ENCODE data around the gene FAF1. TPM values are rescaled to one million over a fixed set of nuclear protein-coding genes. Genes with fewer than 3 reads are reported as not detected.
A peak's percentile ranks its signal among the peaks of the same experiment; 100 is the strongest.
"Not testable (repeated sequence)": the region's sequence is repeated elsewhere in the genome, so short reads cannot be mapped to it uniquely, and the experiment has no call there.

FAF1 gene
- total and polyA plus RNA-seq, 2 experiments from 2014 or later, result 7.2 to 49.1 TPM

- in situ Hi-C loops (cut with MboI), result no loop called here
- Histone ChIP-seq H3K4me2 (ENCODE audit: unreplicated experiment) (no peak overlapping the region), H3K36me3 (ENCODE audit: low read depth) (no peaks in the 10 kb centered on the region), H3K9ac (no peak overlapping the region), H3K4me3 (no peak overlapping the region), H3K4me1 (ENCODE audit: insufficient read depth) (no peaks in the 10 kb centered on the region), H3K27me3 (replicated peaks; ENCODE audit: insufficient read depth) (no peaks in the 10 kb centered on the region), H3K79me2 (ENCODE audit: insufficient read depth) (peaks cover 67% of the 10 kb centered on the region), H3K27ac (no peak overlapping the region), H3F3A (ENCODE audit: insufficient read depth) (peaks cover 3% of the 10 kb centered on the region; the same call in 1 of the 2 replicates), H3K9me2 (ENCODE audit: insufficient read depth) (no peaks in the 10 kb centered on the region), H3K9me3 (ENCODE audit: low read depth) (no peaks in the 10 kb centered on the region), H2AFZ (no peak overlapping the region), H4K20me1 (ENCODE audit: insufficient read depth) (no peaks in the 10 kb centered on the region)
- peak; percentile 38 for DNase-seq
- TF ChIP-seq EZH2phosphoT487 (IDR thresholded peaks at IDR 0.05; ENCODE audit: insufficient read depth, low read depth), result no peak
- TF ChIP-seq EZH2 (IDR thresholded peaks at IDR 0.05; ENCODE audit: insufficient read depth, poor library complexity, severe bottlenecking), result no peak
- WGBS, 2 experiments (ENCODE audit: low coverage in 1 of 2, low lambda C conversion rate in 2 of 2, missing lambda C conversion rate in 2 of 2), result 78 to 81% methylated on average over 5 of the region's 5 CpGs
Observed at GRCh38 chr1:50873458-50874187, 86.4 kb downstream of the FAF1 start.

GRCh38 chr1:50864845-50865244 lies 95.2 kb downstream of the FAF1 start:
- WGBS, 2 experiments (ENCODE audit: low coverage in 1 of 2, low lambda C conversion rate in 2 of 2, missing lambda C conversion rate in 2 of 2), result 89 to 97% methylated on average over 3 of the region's 3 CpGs
- not testable (repeated sequence) for H2AFZ ChIP-seq

GRCh38 chr1:50861772-50862171 lies 98.3 kb downstream of the FAF1 start:
- no peaks in the 10 kb centered on the region for H3K36me3 ChIP-seq (ENCODE audit: low read depth)
- no peaks in the 10 kb centered on the region for H3K4me1 ChIP-seq (ENCODE audit: insufficient read depth)
- 86 to 92% methylated on average over 1 of the region's 1 CpG for WGBS, 2 experiments (ENCODE audit: low coverage in 1 of 2, low lambda C conversion rate in 2 of 2, missing lambda C conversion rate in 2 of 2)
- no peaks in the 10 kb centered on the region for H3K9me2 ChIP-seq (ENCODE audit: insufficient read depth)
- no peak overlapping the region for H3K9ac ChIP-seq
- H3K79me2 ChIP-seq (ENCODE audit: insufficient read depth), result peaks cover 74% of the 10 kb centered on the region
- in situ Hi-C loops (cut with MboI), result no loop called here
- no peak overlapping the region for H3K4me2 ChIP-seq (ENCODE audit: unreplicated experiment)
- no peak for DNase-seq
- TF ChIP-seq EZH2phosphoT487 (IDR thresholded peaks at IDR 0.05; ENCODE audit: insufficient read depth, low read depth) (no peak), EZH2 (IDR thresholded peaks at IDR 0.05; ENCODE audit: insufficient read depth, poor library complexity, severe bottlenecking) (no peak)
- H3K27me3 ChIP-seq (replicated peaks; ENCODE audit: insufficient read depth), result no peaks in the 10 kb centered on the region
- no peak overlapping the region for H2AFZ ChIP-seq
- 0 out of 2 replicates have a peak, but pooled peaks cover 1% of the 10 kb centered on the region for H4K20me1 ChIP-seq (ENCODE audit: insufficient read depth)
- no peak overlapping the region for H3K27ac ChIP-seq
- no peaks in the 10 kb centered on the region for H3K9me3 ChIP-seq (ENCODE audit: low read depth)
- H3K4me3 ChIP-seq, result no peak overlapping the region
- H3F3A ChIP-seq (ENCODE audit: insufficient read depth), result no peaks in the 10 kb centered on the region

More at GRCh38 chr1:50864845-50865244, 95.2 kb downstream of the FAF1 start:
- H3K27me3 ChIP-seq (replicated peaks; ENCODE audit: insufficient read depth); H3K4me1 ChIP-seq (ENCODE audit: insufficient read depth); H4K20me1 ChIP-seq (ENCODE audit: insufficient read depth); in situ Hi-C loops (cut with MboI); H3K9ac ChIP-seq; H3K27ac ChIP-seq; H3K4me3 ChIP-seq; H3F3A ChIP-seq (ENCODE audit: insufficient read depth); H3K9me3 ChIP-seq (ENCODE audit: low read depth); DNase-seq; H3K9me2 ChIP-seq (ENCODE audit: insufficient read depth); H3K36me3 ChIP-seq (ENCODE audit: low read depth); H3K4me2 ChIP-seq (ENCODE audit: unreplicated experiment): not testable (repeated sequence)
- peaks cover 73% of the 10 kb centered on the region for H3K79me2 ChIP-seq (ENCODE audit: insufficient read depth)

GRCh38 chr1:50860702-50861101 lies 99.4 kb downstream of the FAF1 start:
- Histone ChIP-seq H3K4me3 (no peak overlapping the region), H3K4me2 (ENCODE audit: unreplicated experiment) (no peak overlapping the region), H3K36me3 (ENCODE audit: low read depth) (no peaks in the 10 kb centered on the region), H2AFZ (no peak overlapping the region), H3K27me3 (replicated peaks; ENCODE audit: insufficient read depth) (no peaks in the 10 kb centered on the region), H3K27ac (no peak overlapping the region), H3K79me2 (ENCODE audit: insufficient read depth) (peaks cover 74% of the 10 kb centered on the region), H3F3A (ENCODE audit: insufficient read depth) (no peaks in the 10 kb centered on the region), H3K9me3 (ENCODE audit: low read depth) (no peaks in the 10 kb centered on the region), H4K20me1 (ENCODE audit: insufficient read depth) (no peaks in the 10 kb centered on the region), H3K4me1 (ENCODE audit: insufficient read depth) (no peaks in the 10 kb centered on the region), H3K9me2 (ENCODE audit: insufficient read depth) (no peaks in the 10 kb centered on the region), H3K9ac (no peak overlapping the region)
- 97 to 99% methylated on average over 4 of the region's 4 CpGs for WGBS, 2 experiments (ENCODE audit: low coverage in 1 of 2, low lambda C conversion rate in 2 of 2, missing lambda C conversion rate in 2 of 2)
- no peak for DNase-seq
- no peak for TF ChIP-seq EZH2phosphoT487 (IDR thresholded peaks at IDR 0.05; ENCODE audit: insufficient read depth, low read depth)
- no peak for TF ChIP-seq EZH2 (IDR thresholded peaks at IDR 0.05; ENCODE audit: insufficient read depth, poor library complexity, severe bottlenecking)
- in situ Hi-C loops (cut with MboI), result no loop called here

Measured in GM23248 (cell line).